HEK293T (cell line): ENCODE measurements around the gene CDH4.

Source experiments
- CTCF ChIA-PET: fragments of 350-600 bp; formaldehyde crosslinking; extraction: SDS; loops from one replicate; lab custom pipeline; 2021; ENCODE audit warnings: antibody characterized with exemption, inconsistent platforms; lab: Yijun Ruan, JAX
- POLR2A ChIA-PET: fragments of 350-600 bp; formaldehyde crosslinking; extraction: SDS; loops from one replicate; lab custom pipeline; 2020; ENCODE audit warnings: antibody characterized with exemption, inconsistent platforms; lab: Yijun Ruan, JAX
- DNase-seq: peaks from one replicate; pipeline ENCODE4 v3.0.0; 2012; ENCODE audit warnings: mixed read lengths; ENCODE audit errors: extremely low spot score
- ARNT ChIP-seq: fragments of 450-650 bp; IDR thresholded peaks from 2 replicates; pipeline ENCODE4 v1.6.1; 2017; ENCODE audit warnings: mild to moderate bottlenecking
- BHLHE40 ChIP-seq: fragments of 450-650 bp; IDR thresholded peaks from 2 replicates; pipeline ENCODE4 v1.6.1; 2016; ENCODE audit warnings: mild to moderate bottlenecking, moderate library complexity, borderline replicate concordance
- CTBP1 ChIP-seq: fragments of 450-650 bp; IDR thresholded peaks from 2 replicates; pipeline ENCODE4 v1.6.1; 2016; ENCODE audit warnings: borderline replicate concordance
- ELF4 ChIP-seq: fragments of 450-650 bp; IDR thresholded peaks from 2 replicates; pipeline ENCODE4 v1.6.1; 2017; ENCODE audit warnings: antibody characterized with exemption
- FOXA1 ChIP-seq: fragments of 450-650 bp; IDR thresholded peaks from 2 replicates; pipeline ENCODE4 v1.6.1; 2016; ENCODE audit warnings: mild to moderate bottlenecking
- FOXK2 ChIP-seq: fragments of 450-650 bp; IDR thresholded peaks from 2 replicates; pipeline ENCODE4 v1.6.1; 2016; ENCODE audit warnings: mild to moderate bottlenecking
- FOXM1 ChIP-seq: fragments of 450-650 bp; IDR thresholded peaks from 2 replicates; pipeline ENCODE4 v1.6.1; 2017; ENCODE audit warnings: mild to moderate bottlenecking, borderline replicate concordance
- HDGF ChIP-seq: fragments of 450-650 bp; IDR thresholded peaks from 2 replicates; pipeline ENCODE4 v1.6.1; 2017; ENCODE audit warnings: antibody characterized with exemption, borderline replicate concordance
- L3MBTL2 ChIP-seq: fragments of 450-650 bp; conservative IDR thresholded peaks from 2 replicates; pipeline ENCODE4 v1.6.1; 2016; ENCODE audit warnings: mild to moderate bottlenecking
- LEF1 ChIP-seq: fragments of 450-650 bp; IDR thresholded peaks from 2 replicates; pipeline ENCODE4 v1.6.1; 2017; ENCODE audit warnings: mild to moderate bottlenecking, borderline replicate concordance
- NFRKB ChIP-seq: fragments of 450-650 bp; IDR thresholded peaks from 2 replicates; pipeline ENCODE4 v1.6.1; 2016; ENCODE audit warnings: mild to moderate bottlenecking, moderate library complexity
- SP1 ChIP-seq: fragments of 450-650 bp; IDR thresholded peaks from 2 replicates; pipeline ENCODE4 v1.6.1; 2017
- SUZ12 ChIP-seq: fragments of 450-650 bp; IDR thresholded peaks from 2 replicates; pipeline ENCODE4 v1.6.1; 2016; ENCODE audit warnings: mild to moderate bottlenecking
- TARDBP ChIP-seq: fragments of 450-650 bp; IDR thresholded peaks from 2 replicates; pipeline ENCODE4 v1.6.1; 2016
- ZNF384 ChIP-seq: fragments of 450-650 bp; IDR thresholded peaks from 2 replicates; pipeline ENCODE4 v1.6.1; 2016
- TF ChIP-seq, protein P1 (sequence below): fragments of 450-650 bp; IDR thresholded peaks from 2 replicates; pipeline ENCODE4 v1.6.1; 2016

CDH4 gene

GRCh38 chr20:61705386-61706258 lies 453.6 kb downstream of the CDH4 start:
- TF ChIP-seq HDGF = no peak
- no peak for DNase-seq
- CTCF ChIA-PET = no interaction called here
- POLR2A ChIA-PET = no interaction called here

DNA sequence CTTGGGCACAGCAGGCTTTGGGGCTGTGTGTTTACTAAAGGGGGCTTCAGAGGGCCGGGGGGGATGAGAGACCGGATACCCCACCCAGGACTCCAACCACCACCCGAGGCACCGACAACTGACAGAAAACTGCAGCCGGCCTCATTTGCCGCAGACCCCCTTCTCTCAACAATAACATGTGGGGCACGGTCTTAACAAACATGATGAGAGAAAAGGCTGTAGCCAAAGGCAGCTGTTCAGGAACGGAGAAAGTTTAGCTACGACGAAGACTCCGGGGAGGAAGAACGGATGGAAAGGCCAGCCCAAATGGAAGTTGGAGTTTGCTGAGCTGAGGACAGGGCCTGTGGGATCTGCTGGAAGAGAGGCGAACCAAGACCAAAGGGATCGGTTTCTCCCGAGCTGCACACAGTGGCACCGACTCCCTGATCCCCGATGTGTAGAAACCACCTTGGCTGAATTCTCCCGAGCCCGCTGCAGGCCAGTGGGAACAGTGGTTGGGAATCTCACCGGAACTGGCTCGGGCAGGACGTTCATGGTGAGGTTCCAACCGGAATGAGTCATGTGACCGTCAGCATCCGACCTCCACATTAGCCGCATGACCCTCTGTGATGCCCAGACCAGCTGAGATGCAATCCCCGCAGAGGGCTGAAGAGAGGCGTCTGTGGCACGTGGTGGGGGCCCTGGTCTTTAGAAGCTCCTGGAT lies 454.3 kb downstream of the CDH4 start:
- ChIA-PET CTCF (no interaction called here), POLR2A (no interaction called here)
- no peak for DNase-seq
- TF ChIP-seq NFRKB = no peak
- no peak for TF ChIP-seq FOXK2
- no peak for TF ChIP-seq CTBP1
- TF ChIP-seq ZNF384 = no peak
- no peak for TF ChIP-seq ARNT

DNA sequence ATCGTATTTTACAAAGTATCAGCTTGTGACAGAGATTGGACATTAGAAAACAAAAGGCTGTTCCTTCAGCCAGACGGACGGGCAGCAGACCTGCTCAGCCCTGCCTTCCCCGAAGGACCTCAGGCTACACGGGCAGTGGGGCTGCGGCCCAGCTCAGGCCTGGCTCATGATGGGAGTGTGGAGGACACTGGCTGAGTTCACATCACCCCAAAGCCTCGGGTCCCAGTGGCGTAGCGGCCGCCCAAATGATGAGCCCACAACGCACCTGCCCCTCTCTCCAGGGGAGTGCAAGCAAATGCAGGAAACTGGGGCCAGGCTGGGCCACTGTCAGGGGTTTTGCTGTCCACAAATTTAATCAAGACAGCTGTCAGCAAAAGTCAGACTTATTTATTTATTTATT lies 456.8 kb downstream of the CDH4 start:
- CTCF ChIA-PET = no interaction called here
- TF ChIP-seq ZNF384 (no peak), NFRKB (no peak), SUZ12 (no peak), ARNT (no peak), L3MBTL2 (no peak), FOXK2 (no peak), FOXM1 (no peak), ELF4 (no peak), CTBP1 (no peak), BHLHE40 (no peak), TARDBP (no peak), LEF1 (no peak), FOXA1 (no peak), SP1 (no peak), HDGF (no peak)
- POLR2A ChIA-PET = no interaction called here
- DNase-seq = no peak

DNA sequence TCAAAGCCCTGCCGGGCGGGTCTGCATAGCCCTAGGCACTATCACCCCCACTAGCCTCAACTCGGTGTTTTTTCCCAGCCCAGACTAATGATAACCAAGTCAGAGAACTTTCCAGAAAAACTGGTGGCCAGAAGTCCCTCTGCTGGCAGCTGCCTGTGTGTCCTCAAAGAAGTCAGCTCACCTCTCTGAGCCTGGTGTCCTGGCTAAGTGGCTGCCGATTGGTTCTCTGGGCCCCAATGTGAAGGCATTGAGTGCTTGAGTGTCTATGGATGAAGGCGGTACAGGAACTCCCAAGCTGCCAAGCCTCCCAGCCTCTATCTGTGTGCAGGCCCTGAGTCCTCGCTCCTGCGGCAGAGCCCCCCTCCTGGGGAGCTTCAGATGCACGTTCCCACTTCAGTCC lies 458.0 kb downstream of the CDH4 start:
- CTCF ChIA-PET = interaction anchor here (0.6 kb wide), 1 partner anchor 196 kb away, joined by 3 read pairs; no protein-coding TSS in a partner anchor
- POLR2A ChIA-PET = no interaction called here
- DNase-seq = no peak
- no peak for TF ChIP-seq CTBP1
- TF ChIP-seq HDGF = no peak
- TF ChIP-seq SP1 = no peak
- no peak for TF ChIP-seq ELF4
- TF ChIP-seq TARDBP = no peak
- TF ChIP-seq FOXM1 = no peak
- no peak for TF ChIP-seq FOXA1
- no peak for TF ChIP-seq SUZ12
- no peak for TF ChIP-seq L3MBTL2

- CTCF ChIA-PET = no interaction called here
Measured at GRCh38 chr20:61712688-61713087, 460.6 kb downstream of the CDH4 start.

GRCh38 chr20:61718361-61719005 lies 466.4 kb downstream of the CDH4 start:
- ChIA-PET POLR2A (no interaction called here), CTCF (no interaction called here)
- TF ChIP-seq ARNT (no peak), TARDBP (no peak), L3MBTL2 (no peak), FOXA1 (no peak), HDGF (no peak), FOXK2 (no peak), NFRKB (no peak), SP1 (no peak), BHLHE40 (no peak), FOXM1 (no peak), SUZ12 (no peak)
- TF ChIP-seq, protein P1, sequence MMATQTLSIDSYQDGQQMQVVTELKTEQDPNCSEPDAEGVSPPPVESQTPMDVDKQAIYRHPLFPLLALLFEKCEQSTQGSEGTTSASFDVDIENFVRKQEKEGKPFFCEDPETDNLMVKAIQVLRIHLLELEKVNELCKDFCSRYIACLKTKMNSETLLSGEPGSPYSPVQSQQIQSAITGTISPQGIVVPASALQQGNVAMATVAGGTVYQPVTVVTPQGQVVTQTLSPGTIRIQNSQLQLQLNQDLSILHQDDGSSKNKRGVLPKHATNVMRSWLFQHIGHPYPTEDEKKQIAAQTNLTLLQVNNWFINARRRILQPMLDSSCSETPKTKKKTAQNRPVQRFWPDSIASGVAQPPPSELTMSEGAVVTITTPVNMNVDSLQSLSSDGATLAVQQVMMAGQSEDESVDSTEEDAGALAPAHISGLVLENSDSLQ = no peak
- DNase-seq = no peak

More at GRCh38 chr20:61712688-61713087, 460.6 kb downstream of the CDH4 start:
- POLR2A ChIA-PET = no interaction called here
- TF ChIP-seq HDGF (no peak), ARNT (no peak), ELF4 (no peak), FOXM1 (no peak), TARDBP (no peak), SUZ12 (no peak), FOXA1 (no peak)
- TF ChIP-seq, protein P1 = no peak
- DNase-seq = no peak

DNA sequence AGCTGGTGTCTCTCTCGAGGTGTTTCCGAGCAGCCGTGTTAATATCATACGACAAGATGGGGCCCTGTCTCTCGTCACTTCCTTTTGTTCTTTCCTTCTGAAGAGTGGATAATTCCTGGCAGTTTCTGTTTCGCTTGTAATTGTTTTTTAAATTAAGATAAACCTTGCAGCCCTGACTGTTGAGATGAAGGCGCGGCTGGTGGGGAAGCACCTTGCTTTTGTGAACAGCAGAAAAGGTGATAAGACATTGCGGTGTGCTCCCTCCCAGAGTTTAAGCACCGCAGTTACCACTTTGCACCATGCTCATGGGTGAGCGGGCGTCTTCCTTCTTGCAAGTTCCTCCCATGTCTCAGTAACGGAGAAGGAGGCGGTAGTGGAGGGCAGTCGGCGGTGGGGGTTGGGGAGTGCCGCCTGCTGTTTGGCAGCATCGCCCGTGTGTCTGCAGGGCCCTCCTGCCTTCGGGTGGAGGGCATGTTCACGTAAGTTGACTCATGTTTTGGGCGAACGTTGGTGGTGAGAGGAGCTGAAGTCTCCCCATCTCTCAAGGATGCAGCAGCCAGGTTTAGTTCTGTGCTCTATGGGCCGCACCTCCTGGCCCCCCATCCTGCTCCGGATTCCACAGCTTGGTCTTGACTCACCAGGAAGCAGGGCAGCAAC lies 467.8 kb downstream of the CDH4 start:
- TF ChIP-seq HDGF = no peak
- TF ChIP-seq ELF4 = no peak
- TF ChIP-seq LEF1 = no peak
- TF ChIP-seq SP1 = no peak
- TF ChIP-seq TARDBP = no peak
- no peak for TF ChIP-seq BHLHE40
- TF ChIP-seq FOXM1 = no peak
- TF ChIP-seq, protein P1 = no peak
- no peak for TF ChIP-seq CTBP1
- TF ChIP-seq FOXA1 = no peak
- no peak for DNase-seq
- ChIA-PET CTCF (no interaction called here), POLR2A (no interaction called here)
